Nephron progenitor cell (in vitro differentiated cells): Measurements from ENCODE around the gene COL5A1.

Experiments
- DNase-seq: peaks from one replicate; pipeline ENCODE4 v3.0.0; 2021
- H3K27ac Mint-ChIP-seq: 2 replicates; pipeline ENCODE4 v1.8.0; 2021; ENCODE audit warnings: mild to moderate bottlenecking, moderate library complexity, mixed read lengths
- H3K27me3 Mint-ChIP-seq: 2 replicates; pipeline ENCODE4 v1.8.0; 2021; ENCODE audit warnings: mild to moderate bottlenecking, low read depth, mixed read lengths; ENCODE audit not compliant: poor library complexity
- H3K36me3 Mint-ChIP-seq: 2 replicates; pipeline ENCODE4 v1.8.0; 2021; ENCODE audit warnings: low read depth, mixed read lengths
- H3K4me1 Mint-ChIP-seq: 2 replicates; pipeline ENCODE4 v1.8.0; 2021; ENCODE audit warnings: mixed read lengths
- H3K4me3 Mint-ChIP-seq: 2 replicates; pipeline ENCODE4 v1.8.0; 2021; ENCODE audit warnings: mild to moderate bottlenecking, moderate library complexity, mixed read lengths
- H3K9me3 Mint-ChIP-seq: 2 replicates; pipeline ENCODE4 v1.8.0; 2021; ENCODE audit warnings: mild to moderate bottlenecking, moderate library complexity, mixed read lengths
- CTCF ChIP-seq: fragments of 200-600 bp; sonication (generic); IDR thresholded peaks from 2 replicates; pipeline ENCODE4 v1.5.0; 2021; ENCODE audit warnings: antibody characterized with exemption

Gene COL5A1

DNA sequence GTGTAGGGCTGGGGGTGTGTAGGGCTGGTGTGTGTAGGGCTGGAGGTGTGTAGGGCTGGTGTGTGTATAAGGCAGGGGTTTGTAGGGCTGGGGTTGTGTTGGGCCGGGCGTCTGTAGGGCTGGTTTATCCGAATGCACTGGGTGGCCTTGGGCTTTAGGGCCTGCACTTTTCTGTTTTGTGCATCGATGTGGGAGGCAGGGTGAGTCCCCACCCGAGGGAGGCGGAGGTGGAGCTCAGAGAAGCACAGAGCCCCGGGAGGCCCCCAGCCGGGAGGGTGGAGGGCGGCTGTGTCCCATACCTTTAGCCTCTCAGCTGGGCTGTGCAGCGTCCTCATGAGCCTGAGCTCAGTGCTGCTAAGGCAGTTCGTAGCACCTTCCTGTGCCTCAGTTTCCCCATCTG lies 13.5 kb downstream of the COL5A1 start:
- Mint-ChIP-seq H3K4me3 (no peak overlapping the region), H3K4me1 (peaks cover 11% of the 10 kb centered on the region), H3K36me3 (peaks cover 8% of the 10 kb centered on the region), H3K9me3 (no peaks in the 10 kb centered on the region), H3K27me3 (no peaks in the 10 kb centered on the region), H3K27ac (no peak overlapping the region)
- TF ChIP-seq CTCF, result no peak
- peak; percentile 13 for DNase-seq

GRCh38 chr9:134655586-134656333 lies 14.2 kb downstream of the COL5A1 start:
- Mint-ChIP-seq H3K27me3 (no peaks in the 10 kb centered on the region), H3K4me1 (peaks cover 11% of the 10 kb centered on the region), H3K36me3 (peaks cover 11% of the 10 kb centered on the region), H3K9me3 (peaks cover 4% of the 10 kb centered on the region), H3K4me3 (no peak overlapping the region), H3K27ac (no peak overlapping the region)
- DNase-seq, result peak; percentile 7
- no peak for TF ChIP-seq CTCF

DNA sequence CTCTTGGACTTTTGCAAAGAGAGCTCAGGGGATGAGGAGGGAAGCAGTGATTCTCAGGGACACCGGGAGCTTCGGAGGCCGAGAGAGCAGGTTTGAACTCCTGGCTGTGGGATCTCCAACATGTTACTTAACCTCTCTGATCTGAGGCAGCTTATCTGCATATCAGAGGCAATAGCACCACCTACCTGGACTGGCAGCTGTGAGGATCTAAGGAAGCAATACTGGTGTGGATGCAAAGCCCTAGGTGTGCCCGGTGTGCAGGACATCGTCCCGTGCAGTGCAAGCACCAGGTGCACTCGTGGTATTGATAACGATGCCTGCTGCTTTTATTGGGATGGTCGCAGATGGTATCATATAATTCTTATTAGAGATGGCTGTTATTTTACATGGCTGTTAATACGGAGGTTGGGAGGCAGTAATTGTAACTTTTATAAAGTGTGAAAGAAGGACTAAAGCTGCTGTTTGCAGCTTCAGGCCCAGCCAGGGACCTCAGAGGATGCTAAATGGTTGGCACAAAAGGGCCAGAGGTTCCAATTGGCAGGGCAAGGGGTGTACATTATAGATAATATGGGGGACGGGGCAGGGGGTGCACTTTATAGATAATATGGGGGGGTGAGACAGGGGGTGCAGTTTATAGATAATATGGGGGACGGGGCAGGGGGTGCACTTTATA lies 14.9 kb downstream of the COL5A1 start:
- Mint-ChIP-seq H3K27ac (no peak overlapping the region), H3K4me3 (no peak overlapping the region), H3K4me1 (peaks cover 11% of the 10 kb centered on the region), H3K9me3 (peaks cover 6% of the 10 kb centered on the region), H3K36me3 (peaks cover 11% of the 10 kb centered on the region), H3K27me3 (no peaks in the 10 kb centered on the region)
- TF ChIP-seq CTCF, result no peak
- DNase-seq, result no peak

DNA sequence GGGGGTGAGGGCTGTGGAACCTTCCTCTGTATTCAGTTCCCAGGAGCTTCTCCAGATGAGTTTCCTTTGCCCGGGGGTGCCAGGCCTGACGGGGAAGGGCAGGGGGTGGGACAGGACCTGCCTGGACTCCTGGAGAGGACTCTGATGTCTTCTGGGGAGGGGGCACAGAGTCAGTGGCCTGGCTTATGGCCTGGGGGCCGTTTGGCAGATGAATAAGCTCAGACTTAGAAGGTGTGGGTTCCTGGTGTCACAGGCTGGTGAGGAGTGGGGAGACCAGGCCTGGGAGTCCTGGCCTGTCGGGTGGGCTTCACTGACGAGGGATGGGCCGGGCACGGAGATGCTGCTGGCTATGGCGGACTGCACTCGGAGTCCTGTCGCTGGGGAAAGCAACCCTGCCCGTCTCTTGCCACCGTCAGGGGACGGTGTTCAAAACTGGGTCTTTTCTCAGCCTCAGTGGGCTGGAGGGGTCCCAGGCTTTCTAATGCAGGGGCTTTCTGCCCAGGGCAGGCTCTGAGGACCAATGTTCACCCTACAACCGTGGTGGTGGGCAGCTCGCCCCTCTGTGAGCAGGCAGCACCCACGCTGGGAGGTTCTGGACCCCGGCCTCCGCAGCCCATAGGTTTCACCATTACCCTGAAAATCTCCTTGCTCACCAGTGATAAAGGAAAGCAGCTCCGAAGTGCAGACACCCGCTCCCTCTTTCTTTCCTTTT lies 16.2 kb downstream of the COL5A1 start:
- H3K27ac Mint-ChIP-seq, result no peak overlapping the region
- H3K4me3 Mint-ChIP-seq, result no peak overlapping the region
- peaks cover 11% of the 10 kb centered on the region for H3K36me3 Mint-ChIP-seq
- H3K9me3 Mint-ChIP-seq, result peaks cover 6% of the 10 kb centered on the region
- peak; percentile 3 for DNase-seq
- no peak for TF ChIP-seq CTCF
- H3K27me3 Mint-ChIP-seq, result no peaks in the 10 kb centered on the region
- H3K4me1 Mint-ChIP-seq, result peaks cover 14% of the 10 kb centered on the region

DNA sequence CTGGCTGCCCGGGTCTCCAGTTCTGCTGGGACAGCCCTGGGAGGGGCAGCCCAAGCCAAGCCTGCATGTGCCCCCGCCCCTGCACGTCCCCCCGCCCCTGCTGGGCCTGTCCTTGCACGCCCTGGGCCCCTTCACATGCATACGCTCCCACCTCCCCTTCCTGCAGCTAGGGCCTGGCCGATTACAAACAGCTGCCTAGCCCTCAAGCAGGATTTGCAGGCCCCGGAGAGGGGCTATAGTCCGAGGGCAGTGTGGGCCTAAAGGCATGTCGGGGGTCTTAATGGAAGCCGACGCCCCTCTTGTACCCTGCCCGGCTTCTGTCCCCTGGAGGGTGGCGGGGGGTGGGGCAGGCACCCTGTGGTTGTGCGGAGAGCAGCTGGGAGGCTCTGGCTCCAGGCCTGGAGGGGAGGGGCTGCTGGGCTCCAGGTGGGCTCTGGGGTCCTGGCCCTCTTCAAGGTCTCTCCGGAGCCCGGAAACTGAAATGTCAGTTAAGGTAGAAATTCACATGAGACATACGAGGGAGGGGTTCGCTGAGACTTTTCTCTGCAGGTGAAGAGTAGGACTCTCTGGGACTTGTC lies 16.9 kb downstream of the COL5A1 start:
- no peaks in the 10 kb centered on the region for H3K27me3 Mint-ChIP-seq
- H3K4me3 Mint-ChIP-seq, result no peak overlapping the region
- peaks cover 6% of the 10 kb centered on the region for H3K9me3 Mint-ChIP-seq
- no peak for TF ChIP-seq CTCF
- no peak overlapping the region for H3K27ac Mint-ChIP-seq
- peaks cover 18% of the 10 kb centered on the region for H3K4me1 Mint-ChIP-seq
- peaks cover 11% of the 10 kb centered on the region for H3K36me3 Mint-ChIP-seq
- peak; percentile 22 for DNase-seq
